ENCODE measurements around the gene NSMF.

DNA sequence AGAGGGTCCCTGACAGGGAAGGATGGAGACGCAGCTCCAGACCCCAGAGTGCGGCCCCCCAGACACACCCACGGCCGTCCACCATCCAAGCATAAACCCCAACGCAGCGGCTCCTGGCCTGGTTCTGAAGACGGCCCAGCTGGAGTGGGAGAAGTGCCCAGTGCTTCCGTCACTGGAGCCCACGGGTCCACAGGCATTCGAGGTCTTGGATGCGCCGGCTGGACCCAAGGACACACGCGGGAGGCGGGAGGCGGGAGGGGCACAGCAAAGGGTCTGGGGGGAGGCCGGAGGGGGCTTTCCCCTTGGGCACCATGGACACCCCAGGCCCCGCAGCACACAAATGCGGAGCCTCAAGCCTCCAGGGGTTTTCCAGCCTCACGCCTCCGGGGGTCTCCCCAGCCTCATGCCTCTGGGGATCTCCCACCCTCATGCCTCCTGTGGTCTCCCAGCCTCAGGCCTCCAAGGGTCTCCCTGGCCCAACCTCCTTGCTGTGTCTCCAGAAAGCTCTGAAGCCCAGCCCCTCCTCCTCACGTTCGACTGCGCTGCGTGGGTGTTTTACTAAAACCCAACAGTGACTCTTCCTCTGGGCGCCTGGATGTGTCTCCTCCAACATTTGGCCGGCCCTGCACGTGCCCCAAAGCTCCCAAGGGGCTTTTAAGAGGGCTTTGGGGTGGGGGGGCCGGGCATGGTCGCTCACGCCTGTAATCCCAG lies 51.4 kb downstream of the NSMF start:
- no peak for TF ChIP-seq POLR2A (IDR thresholded peaks at IDR 0.05)
- TF ChIP-seq, protein P1, sequence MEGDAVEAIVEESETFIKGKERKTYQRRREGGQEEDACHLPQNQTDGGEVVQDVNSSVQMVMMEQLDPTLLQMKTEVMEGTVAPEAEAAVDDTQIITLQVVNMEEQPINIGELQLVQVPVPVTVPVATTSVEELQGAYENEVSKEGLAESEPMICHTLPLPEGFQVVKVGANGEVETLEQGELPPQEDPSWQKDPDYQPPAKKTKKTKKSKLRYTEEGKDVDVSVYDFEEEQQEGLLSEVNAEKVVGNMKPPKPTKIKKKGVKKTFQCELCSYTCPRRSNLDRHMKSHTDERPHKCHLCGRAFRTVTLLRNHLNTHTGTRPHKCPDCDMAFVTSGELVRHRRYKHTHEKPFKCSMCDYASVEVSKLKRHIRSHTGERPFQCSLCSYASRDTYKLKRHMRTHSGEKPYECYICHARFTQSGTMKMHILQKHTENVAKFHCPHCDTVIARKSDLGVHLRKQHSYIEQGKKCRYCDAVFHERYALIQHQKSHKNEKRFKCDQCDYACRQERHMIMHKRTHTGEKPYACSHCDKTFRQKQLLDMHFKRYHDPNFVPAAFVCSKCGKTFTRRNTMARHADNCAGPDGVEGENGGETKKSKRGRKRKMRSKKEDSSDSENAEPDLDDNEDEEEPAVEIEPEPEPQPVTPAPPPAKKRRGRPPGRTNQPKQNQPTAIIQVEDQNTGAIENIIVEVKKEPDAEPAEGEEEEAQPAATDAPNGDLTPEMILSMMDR (IDR thresholded peaks at IDR 0.05): no peak

Data from body of pancreas (tissue), 4 donors.